GM20000 (cell line): ENCODE results near the gene GATA6.

Experiments used
- DNase-seq: peaks from one replicate; pipeline ENCODE4 v3.0.0; 2012; ENCODE audit warnings: low spot score
- TF ChIP-seq, protein P1 (sequence below): IDR thresholded peaks from 2 replicates; pipeline ENCODE4 v1.5.1; 2012; ENCODE audit warnings: mild to moderate bottlenecking, control low read depth; ENCODE audit errors: extremely low read depth, missing control alignments

The GATA6 gene

GRCh38 chr18:22169011-22169888 is at the start of gene GATA6:
TSS of gene GATA6 (plus strand) at chr18:22169589. CDS start at chr18:22171145, 1,556 bp downstream.
- peak; percentile 82 for DNase-seq

GRCh38 chr18:22124970-22125369 is 44.4 kb upstream of the GATA6 start:
- TF ChIP-seq, protein P1, sequence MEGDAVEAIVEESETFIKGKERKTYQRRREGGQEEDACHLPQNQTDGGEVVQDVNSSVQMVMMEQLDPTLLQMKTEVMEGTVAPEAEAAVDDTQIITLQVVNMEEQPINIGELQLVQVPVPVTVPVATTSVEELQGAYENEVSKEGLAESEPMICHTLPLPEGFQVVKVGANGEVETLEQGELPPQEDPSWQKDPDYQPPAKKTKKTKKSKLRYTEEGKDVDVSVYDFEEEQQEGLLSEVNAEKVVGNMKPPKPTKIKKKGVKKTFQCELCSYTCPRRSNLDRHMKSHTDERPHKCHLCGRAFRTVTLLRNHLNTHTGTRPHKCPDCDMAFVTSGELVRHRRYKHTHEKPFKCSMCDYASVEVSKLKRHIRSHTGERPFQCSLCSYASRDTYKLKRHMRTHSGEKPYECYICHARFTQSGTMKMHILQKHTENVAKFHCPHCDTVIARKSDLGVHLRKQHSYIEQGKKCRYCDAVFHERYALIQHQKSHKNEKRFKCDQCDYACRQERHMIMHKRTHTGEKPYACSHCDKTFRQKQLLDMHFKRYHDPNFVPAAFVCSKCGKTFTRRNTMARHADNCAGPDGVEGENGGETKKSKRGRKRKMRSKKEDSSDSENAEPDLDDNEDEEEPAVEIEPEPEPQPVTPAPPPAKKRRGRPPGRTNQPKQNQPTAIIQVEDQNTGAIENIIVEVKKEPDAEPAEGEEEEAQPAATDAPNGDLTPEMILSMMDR, result no peak
- no peak for DNase-seq

More at GRCh38 chr18:22169011-22169888, at the start of gene GATA6:
- TF ChIP-seq, protein P1, result peak; percentile 11

DNA sequence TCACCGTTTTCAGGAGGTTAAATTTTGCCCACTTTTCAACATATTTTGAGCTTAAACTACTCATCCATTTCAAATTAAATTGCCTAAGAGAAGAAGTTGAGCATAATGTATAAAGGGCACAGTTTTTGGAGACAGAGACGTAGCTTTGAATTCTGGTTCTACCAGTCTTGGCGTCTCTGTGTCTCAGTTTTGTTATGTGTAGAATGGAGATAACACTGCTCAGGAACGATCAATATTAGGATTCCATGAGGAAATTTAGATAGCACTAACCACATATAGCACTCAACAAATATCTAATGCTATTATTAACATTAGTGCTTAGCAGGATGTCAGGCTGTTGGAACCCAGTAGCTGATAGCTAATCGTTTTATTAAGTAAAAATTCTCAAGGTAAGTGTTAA is 40.4 kb upstream of the GATA6 start:
- TF ChIP-seq, protein P1, result no peak
- no peak for DNase-seq

DNA sequence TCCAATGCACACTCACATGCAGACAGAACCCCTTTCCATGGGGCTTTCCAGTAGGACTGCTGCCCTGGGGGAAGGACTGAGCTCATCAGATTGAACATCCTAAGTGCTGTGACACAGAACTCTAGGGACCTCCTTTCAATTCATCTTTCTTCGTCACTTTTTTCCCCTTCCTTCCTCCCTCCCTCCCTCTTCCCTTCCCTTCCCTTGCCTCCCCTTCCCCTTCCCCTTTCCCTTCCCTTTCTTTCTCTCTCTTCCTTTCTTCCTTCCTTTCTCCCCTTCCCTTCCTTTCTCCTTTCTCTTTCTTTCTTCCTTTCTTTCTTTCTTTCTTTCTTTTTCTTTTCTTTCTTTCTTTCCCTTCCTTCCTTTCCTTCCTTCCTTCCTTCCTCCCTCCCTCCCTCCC is 39.6 kb upstream of the GATA6 start:
- TF ChIP-seq, protein P1, result no peak
- no peak for DNase-seq

- DNase-seq, result no peak
- TF ChIP-seq, protein P1, result no peak
Measured at GRCh38 chr18:22132258-22132657, 37.1 kb upstream of the GATA6 start.

DNA sequence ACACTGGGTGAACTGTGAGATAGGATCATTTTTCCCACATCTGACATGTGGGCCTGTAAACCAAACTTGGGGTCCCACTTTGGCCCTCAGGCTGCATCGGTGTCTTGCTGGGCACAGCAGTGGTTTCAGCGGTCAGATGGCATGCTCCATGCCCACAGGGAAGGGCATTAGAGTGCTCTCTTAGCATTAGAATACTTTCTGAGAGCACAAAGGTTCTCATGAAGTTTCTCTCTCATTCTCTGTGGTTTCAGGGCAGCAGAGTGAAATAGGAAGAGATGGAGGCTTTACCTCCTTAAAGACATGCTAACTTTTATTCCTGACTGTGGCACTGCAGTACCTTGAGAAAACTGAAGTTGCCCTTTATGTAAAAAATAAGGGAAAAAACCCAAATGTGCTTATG is 36.6 kb upstream of the GATA6 start:
- no peak for DNase-seq

GRCh38 chr18:22136395-22136794 is 33.0 kb upstream of the GATA6 start:
- TF ChIP-seq, protein P1, result no peak
- no peak for DNase-seq

More for the DNA sequence above, 36.6 kb upstream of the GATA6 start:
- TF ChIP-seq, protein P1, result no peak
